Thyroid gland (tissue), 4 donors: ENCODE results near the gene CDC26.

ENCODE experiments used
- POLR2A ChIP-seq, 2 donors: fragments of 450-650 bp; IDR thresholded peaks; one replicate each; pipeline ENCODE4 v1.6.1; 2017; ENCODE audit warnings: antibody characterized with exemption in 2 of 2, mild to moderate bottlenecking in 2 of 2, moderate library complexity in 1 of 2
- TF ChIP-seq, protein P1 (sequence below), 6 experiments: fragments of 200-600 bp in 3 of 6; fragments of 450-650 bp in 3 of 6; sonication (generic) in 3 of 6; IDR thresholded peaks; one replicate each; pipeline ENCODE4 v1.5.1; 2016 to 2019; ENCODE audit warnings: antibody characterized with exemption in 6 of 6, mild to moderate bottlenecking in 2 of 6, inconsistent platforms in 1 of 6, moderate library complexity in 1 of 6

DNA sequence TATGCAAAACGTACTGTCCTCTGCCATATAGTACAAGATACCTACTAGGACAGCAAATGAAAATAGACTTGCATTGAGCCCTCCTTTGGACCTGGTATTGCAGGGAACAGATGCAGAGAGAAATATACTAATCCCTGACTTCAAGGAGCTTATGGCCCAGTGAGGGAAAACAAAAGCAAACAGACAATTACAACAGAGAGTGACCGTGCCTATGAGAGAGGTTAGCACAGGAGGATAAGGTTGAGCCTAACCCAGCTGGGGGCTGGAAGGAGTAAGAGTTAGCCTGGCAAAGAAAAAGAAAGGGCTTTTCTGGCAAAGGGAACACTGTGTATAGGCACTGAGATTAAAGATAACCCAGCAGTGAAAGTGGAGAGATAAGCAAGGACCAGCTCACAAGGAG is 5.5 kb downstream of the CDC26 start:
- TF ChIP-seq POLR2A (IDR thresholded peaks at IDR 0.05) = no peak
- TF ChIP-seq, protein P1, sequence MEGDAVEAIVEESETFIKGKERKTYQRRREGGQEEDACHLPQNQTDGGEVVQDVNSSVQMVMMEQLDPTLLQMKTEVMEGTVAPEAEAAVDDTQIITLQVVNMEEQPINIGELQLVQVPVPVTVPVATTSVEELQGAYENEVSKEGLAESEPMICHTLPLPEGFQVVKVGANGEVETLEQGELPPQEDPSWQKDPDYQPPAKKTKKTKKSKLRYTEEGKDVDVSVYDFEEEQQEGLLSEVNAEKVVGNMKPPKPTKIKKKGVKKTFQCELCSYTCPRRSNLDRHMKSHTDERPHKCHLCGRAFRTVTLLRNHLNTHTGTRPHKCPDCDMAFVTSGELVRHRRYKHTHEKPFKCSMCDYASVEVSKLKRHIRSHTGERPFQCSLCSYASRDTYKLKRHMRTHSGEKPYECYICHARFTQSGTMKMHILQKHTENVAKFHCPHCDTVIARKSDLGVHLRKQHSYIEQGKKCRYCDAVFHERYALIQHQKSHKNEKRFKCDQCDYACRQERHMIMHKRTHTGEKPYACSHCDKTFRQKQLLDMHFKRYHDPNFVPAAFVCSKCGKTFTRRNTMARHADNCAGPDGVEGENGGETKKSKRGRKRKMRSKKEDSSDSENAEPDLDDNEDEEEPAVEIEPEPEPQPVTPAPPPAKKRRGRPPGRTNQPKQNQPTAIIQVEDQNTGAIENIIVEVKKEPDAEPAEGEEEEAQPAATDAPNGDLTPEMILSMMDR (IDR thresholded peaks at IDR 0.05) = no peak
